Stimulated activated naive CD8-positive, alpha-beta T cell treated with anti-CD3 and anti-CD28 coated beads, Interleukin-15, amount 100 ng/mL, for 72 hours (primary cell): ENCODE measurements around the gene ACTR3.

Source experiments
- ATAC-seq: fragments of 150-1000 bp; cut with Tn5 transposase; 2 replicates; pipeline ENCODE4 v1.10.0; 2021; ENCODE audit warnings: mild to moderate bottlenecking, moderate library complexity
- DNase-seq, 2 donors: peaks; one replicate each; pipeline ENCODE4 v3.0.0; 2021 to 2022
- H3K27ac Mint-ChIP-seq, 2 donors: one replicate each; pipeline ENCODE4 v1.8.0; 2022; ENCODE audit warnings: mild to moderate bottlenecking in 2 of 2, mixed read lengths in 2 of 2, moderate library complexity in 2 of 2
- H3K27me3 Mint-ChIP-seq: one replicate; pipeline ENCODE4 v1.8.0; 2022; ENCODE audit warnings: mixed read lengths
- H3K4me1 Mint-ChIP-seq: one replicate; pipeline ENCODE4 v1.8.0; 2022; ENCODE audit warnings: mild to moderate bottlenecking, mixed read lengths
- H3K4me3 Mint-ChIP-seq, 2 donors: one replicate each; pipeline ENCODE4 v1.8.0; 2022; ENCODE audit warnings: mild to moderate bottlenecking in 2 of 2, mixed read lengths in 2 of 2, moderate library complexity in 1 of 2
- H3K9me3 Mint-ChIP-seq, 2 donors: one replicate each; pipeline ENCODE4 v1.8.0; 2022; ENCODE audit warnings: mixed read lengths in 2 of 2

The ACTR3 gene

DNA sequence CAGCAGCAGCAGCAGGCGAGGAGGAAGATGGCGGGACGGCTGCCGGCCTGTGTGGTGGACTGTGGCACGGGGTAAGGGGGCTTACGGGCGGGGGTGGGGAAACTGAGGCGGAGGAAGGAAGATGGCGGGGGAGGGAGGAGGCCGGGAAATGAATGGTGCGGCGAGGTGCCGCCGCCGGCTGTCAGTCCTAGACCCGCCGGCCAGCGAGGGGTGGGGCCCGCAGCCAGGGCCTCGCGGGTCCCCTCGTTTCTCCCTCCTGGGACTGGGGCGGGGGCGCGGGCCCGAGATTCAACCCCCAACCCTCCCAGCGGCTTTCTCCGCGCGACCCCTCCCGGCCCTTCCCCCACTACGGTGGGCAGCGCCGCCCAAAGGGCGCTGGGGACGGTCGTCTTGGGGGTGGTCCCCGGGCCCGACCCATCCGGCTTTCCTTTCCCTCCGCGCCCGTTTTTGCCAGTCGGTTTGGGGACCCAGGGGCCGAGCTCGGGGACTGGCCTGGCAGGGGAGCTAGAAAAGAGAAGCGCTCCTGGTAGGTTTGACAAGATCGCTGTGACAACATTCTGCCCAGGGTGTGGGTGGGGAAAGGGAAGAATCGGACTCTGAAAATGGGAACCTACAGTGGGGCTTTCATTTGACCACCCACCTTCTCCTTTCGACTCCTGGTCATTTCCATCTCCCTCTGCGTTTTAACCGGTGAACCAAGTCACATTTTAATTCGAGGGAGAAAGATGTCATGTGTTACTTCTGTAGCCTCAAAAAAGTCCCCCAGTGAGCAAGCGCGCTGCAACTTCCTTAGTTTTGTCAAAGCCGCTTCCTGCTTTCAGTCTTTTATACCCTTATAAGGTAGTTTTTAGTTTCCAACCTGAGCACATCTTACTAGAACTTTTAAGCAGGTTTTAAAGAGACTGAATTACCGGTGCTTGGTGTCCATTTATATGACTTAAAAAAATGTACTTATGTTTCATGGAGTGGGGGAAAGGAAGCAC, 655 bp downstream of the ACTR3 start:
- DNase-seq: peak; percentile 71 to 83
- H3K4me1 Mint-ChIP-seq: peaks cover 75% of the 10 kb centered on the region
- peak overlapping the region; percentile 88 to 99 for H3K4me3 Mint-ChIP-seq
- H3K27me3 Mint-ChIP-seq: no peaks in the 10 kb centered on the region
- H3K9me3 Mint-ChIP-seq: no peaks in the 10 kb centered on the region
- H3K27ac Mint-ChIP-seq: peak overlapping the region; percentile 99
- peak; percentile 50 for ATAC-seq

DNA sequence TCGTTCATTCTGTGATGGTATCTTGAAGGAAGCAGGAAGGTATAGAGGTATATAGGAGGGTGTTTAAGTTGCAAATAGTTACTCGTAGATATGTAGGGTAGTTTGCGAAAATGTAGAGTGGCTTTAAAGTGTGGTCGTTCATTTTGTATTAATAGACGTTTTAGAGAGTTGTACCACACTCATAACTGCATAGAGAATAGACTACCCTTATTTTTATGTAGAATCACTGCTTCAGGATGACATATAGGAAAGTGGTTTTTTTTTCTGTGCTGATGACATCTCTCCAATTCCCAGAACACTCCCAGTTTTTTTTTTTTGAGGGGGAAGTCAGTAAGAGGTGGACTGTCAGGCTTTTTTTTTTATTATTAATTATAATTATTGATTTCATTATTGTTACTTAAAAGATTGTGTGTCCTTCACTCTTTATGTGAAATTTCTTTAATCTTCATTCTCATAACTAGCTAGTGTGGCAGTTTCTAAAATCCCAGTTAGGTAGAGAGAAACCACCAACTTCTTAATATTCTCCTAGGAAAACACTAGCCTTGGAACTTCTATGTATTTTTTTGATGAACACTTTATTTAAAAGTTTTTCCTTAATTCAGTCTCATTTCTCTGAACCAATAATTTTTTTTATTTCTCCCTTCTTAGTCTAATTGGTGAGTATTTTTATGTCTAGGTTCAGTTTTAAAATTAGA, 1.5 kb downstream of the ACTR3 start:
- peak overlapping the region; percentile 88 to 99 for H3K4me3 Mint-ChIP-seq
- DNase-seq: no peak
- H3K27ac Mint-ChIP-seq: peak overlapping the region; percentile 99
- no peak for ATAC-seq
- no peaks in the 10 kb centered on the region for H3K9me3 Mint-ChIP-seq
- no peaks in the 10 kb centered on the region for H3K27me3 Mint-ChIP-seq
- peaks cover 75% of the 10 kb centered on the region for H3K4me1 Mint-ChIP-seq

DNA sequence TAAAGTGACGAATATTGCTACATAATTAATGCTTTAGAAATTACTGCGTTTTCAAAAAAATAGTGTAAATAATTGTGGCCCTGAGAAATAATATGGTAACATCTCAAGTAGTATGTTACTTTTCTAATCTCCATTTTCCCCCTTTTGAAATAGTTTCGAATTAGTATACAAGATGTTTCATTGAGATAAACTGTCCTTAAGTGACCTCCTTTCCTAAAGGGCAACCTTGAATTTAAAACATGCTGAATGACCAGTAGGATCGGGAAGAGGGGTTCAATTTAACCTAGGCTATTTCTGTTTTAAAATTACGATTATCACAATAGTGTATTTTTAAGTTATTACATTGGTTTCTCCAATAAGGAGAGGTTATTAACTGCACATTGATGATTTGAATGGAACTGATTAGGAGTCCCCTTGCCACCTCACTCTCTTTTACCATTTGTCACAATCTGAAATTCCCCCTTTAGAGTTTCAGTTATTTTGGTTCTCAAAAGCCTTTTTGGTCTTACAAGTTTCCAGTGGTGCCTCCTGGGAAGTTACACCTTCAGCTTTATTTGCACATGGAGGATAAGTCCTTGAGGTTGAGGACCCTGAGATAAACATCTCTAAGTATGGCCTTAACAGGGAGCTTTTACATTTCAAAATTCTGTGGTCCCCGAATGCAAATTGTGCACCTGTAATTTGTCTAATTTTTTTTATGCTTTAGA, 2.3 kb downstream of the ACTR3 start:
- peak overlapping the region; percentile 79 to 99 for H3K4me3 Mint-ChIP-seq
- no peaks in the 10 kb centered on the region for H3K9me3 Mint-ChIP-seq
- peak overlapping the region; percentile 74 to 94 for H3K27ac Mint-ChIP-seq
- H3K4me1 Mint-ChIP-seq: peaks cover 75% of the 10 kb centered on the region
- ATAC-seq (no peak), DNase-seq (no peak)
- H3K27me3 Mint-ChIP-seq: no peaks in the 10 kb centered on the region

DNA sequence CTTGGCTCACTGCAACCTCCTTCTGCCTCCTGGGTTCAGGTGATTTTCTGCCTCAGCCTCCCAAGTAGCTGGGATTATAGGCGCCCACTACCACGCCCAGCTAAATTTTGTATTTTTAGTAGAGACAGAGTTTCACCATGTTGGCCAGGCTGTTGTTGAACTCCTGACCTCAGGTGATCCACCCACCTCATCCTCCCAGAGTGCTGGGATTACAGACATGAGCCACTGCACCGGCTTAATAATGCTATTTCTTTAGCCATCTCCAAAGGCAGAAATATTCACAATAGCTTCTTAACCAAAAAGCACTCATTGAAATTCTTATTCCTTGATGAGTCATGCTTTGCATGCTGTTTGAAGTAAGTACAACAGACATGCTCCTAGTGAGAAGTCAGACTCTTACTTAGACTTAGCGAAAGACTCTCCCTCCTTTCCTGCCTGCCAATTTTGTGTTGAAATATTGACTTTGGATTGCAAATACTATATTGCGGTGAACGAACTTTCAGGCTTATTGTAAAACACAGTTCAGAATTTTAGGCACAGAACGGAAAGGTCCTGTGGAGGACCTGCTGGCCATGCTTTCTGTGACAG, 4.4 kb downstream of the ACTR3 start:
- Mint-ChIP-seq H3K4me1 (peaks cover 66% of the 10 kb centered on the region), H3K9me3 (no peaks in the 10 kb centered on the region), H3K27me3 (no peaks in the 10 kb centered on the region), H3K4me3 (peak overlapping the region; percentile 79 to 99), H3K27ac (peak overlapping the region; percentile 54 to 72)
- DNase-seq (no peak), ATAC-seq (no peak)

GRCh38 chr2:113895301-113895700, 5.4 kb downstream of the ACTR3 start:
- peak overlapping the region in 1 of 2 donors; percentile 54 for H3K27ac Mint-ChIP-seq
- no peaks in the 10 kb centered on the region for H3K27me3 Mint-ChIP-seq
- H3K4me3 Mint-ChIP-seq: peak overlapping the region; percentile 79 to 99
- H3K4me1 Mint-ChIP-seq: peaks cover 75% of the 10 kb centered on the region
- DNase-seq (no peak), ATAC-seq (no peak)
- H3K9me3 Mint-ChIP-seq: no peaks in the 10 kb centered on the region

DNA sequence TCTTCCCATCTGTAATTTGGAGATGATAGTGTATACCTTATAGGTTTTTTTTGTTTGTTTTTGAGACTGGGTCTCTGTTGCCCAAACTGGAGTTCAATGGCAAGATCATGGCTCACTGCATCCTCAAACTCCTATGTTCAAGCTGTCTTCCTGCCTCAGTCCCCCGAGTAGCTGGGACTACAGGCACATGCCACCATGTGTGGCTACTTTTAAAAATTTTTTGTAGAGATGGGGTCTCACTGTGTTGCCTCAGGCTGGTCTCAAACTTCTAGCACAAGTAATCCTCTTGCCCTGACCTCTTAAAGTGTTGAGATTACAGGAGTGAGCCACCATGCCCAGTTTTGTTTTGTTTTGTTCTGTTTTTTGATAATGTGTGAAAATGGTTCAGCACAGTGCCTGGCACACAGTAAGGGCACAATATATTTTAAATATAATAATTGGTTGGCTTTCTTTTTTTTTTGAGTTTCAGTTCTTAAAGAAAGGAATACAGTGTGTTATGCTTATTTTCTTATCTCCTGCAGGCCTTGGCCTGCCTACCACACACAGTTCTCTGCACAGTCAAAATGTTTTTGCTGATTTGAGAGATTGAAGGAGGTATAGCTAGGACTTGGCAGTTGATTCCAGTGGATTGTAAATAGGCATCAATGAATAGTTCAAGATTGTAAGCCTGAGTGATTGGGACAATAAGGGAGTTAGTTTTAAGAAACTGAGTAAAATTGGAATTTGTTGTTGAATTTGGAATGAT, 6.1 kb downstream of the ACTR3 start:
- peak overlapping the region in 1 of 2 donors; percentile 79 for H3K27ac Mint-ChIP-seq
- DNase-seq (no peak), ATAC-seq (peak; percentile 53)
- H3K27me3 Mint-ChIP-seq: no peaks in the 10 kb centered on the region
- H3K9me3 Mint-ChIP-seq: no peaks in the 10 kb centered on the region
- H3K4me3 Mint-ChIP-seq: peak overlapping the region; percentile 79 to 99
- H3K4me1 Mint-ChIP-seq: peaks cover 82% of the 10 kb centered on the region

GRCh38 chr2:113896791-113897190, 6.9 kb downstream of the ACTR3 start:
- ATAC-seq (no peak), DNase-seq (no peak)
- Mint-ChIP-seq H3K27ac (no peak overlapping the region), H3K9me3 (no peaks in the 10 kb centered on the region), H3K27me3 (no peaks in the 10 kb centered on the region), H3K4me3 (peak overlapping the region in 1 of 2 donors; percentile 99), H3K4me1 (peaks cover 87% of the 10 kb centered on the region)

GRCh38 chr2:113898081-113898480, 8.2 kb downstream of the ACTR3 start:
- H3K27me3 Mint-ChIP-seq: no peaks in the 10 kb centered on the region
- ATAC-seq (no peak), DNase-seq (no peak)
- H3K4me3 Mint-ChIP-seq: peak overlapping the region; percentile 27 to 99
- H3K9me3 Mint-ChIP-seq: no peaks in the 10 kb centered on the region
- H3K27ac Mint-ChIP-seq: no peak overlapping the region
- peaks cover 87% of the 10 kb centered on the region for H3K4me1 Mint-ChIP-seq

DNA sequence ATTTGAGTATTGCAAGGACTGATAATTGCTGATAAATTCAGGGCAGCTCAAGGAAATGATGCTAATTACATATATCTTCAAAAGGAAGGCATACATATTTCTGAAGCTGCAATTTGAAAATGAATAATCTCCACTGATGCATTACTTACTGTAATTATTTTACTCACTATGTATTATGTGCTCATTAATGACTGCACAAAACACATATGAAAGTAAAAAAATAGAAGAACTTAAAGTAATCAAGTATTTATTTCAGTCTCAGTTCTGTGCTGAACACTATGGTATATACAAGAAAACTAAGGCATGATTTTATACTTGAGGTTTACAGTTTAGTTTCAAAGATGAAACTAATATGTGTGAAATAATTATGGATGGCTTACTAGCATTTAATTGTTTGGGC, 9.3 kb downstream of the ACTR3 start:
- DNase-seq: no peak
- H3K9me3 Mint-ChIP-seq: no peaks in the 10 kb centered on the region
- H3K4me3 Mint-ChIP-seq: peak overlapping the region in 1 of 2 donors; percentile 46
- H3K27me3 Mint-ChIP-seq: no peaks in the 10 kb centered on the region
- no peak for ATAC-seq
- H3K27ac Mint-ChIP-seq: no peak overlapping the region
- peaks cover 87% of the 10 kb centered on the region for H3K4me1 Mint-ChIP-seq

GRCh38 chr2:113901943-113902342, 12.1 kb downstream of the ACTR3 start:
- H3K9me3 Mint-ChIP-seq: no peaks in the 10 kb centered on the region
- no peak for ATAC-seq

GRCh38 chr2:113905886-113906285, 16.0 kb downstream of the ACTR3 start:
- Mint-ChIP-seq H3K4me3 (peak overlapping the region; percentile 13 to 26), H3K27ac (no peak overlapping the region), H3K27me3 (no peaks in the 10 kb centered on the region), H3K9me3 (no peaks in the 10 kb centered on the region), H3K4me1 (peaks cover 87% of the 10 kb centered on the region)
- DNase-seq (no peak), ATAC-seq (no peak)

More at GRCh38 chr2:113901943-113902342, 12.1 kb downstream of the ACTR3 start:
- Mint-ChIP-seq H3K27ac (peak overlapping the region in 1 of 2 donors; percentile 70), H3K4me3 (peak overlapping the region; percentile 17 to 60), H3K4me1 (peaks cover 87% of the 10 kb centered on the region), H3K27me3 (no peaks in the 10 kb centered on the region)
- DNase-seq: no peak

GRCh38 chr2:113906647-113907046, 16.8 kb downstream of the ACTR3 start:
- DNase-seq: no peak
- H3K4me1 Mint-ChIP-seq: peaks cover 86% of the 10 kb centered on the region
- no peak for ATAC-seq
- no peaks in the 10 kb centered on the region for H3K27me3 Mint-ChIP-seq
- no peaks in the 10 kb centered on the region for H3K9me3 Mint-ChIP-seq
- peak overlapping the region in 1 of 2 donors; percentile 54 for H3K27ac Mint-ChIP-seq
- H3K4me3 Mint-ChIP-seq: peak overlapping the region in 1 of 2 donors; percentile 44

DNA sequence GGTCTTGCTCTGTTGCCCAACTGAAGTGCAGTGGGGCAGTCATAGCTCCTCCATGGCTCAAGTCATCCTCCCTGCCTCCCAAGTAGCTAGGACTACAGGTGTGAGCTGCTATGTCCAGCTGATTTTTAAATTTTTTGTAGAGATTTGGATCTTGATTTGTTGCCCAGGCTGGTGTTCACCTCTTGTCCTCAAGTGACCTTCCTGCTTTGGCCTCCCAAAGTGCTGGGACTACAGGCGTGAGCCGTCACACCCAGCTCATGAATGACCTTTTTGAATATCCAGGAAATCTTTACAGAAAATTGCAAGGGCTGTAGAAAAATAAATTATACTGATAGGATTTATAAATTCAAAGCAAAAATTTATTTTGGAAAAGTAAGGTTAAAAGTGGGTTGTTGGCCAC, 17.4 kb downstream of the ACTR3 start:
- ATAC-seq (no peak), DNase-seq (no peak)
- no peak overlapping the region for H3K27ac Mint-ChIP-seq
- H3K27me3 Mint-ChIP-seq: no peaks in the 10 kb centered on the region
- H3K9me3 Mint-ChIP-seq: no peaks in the 10 kb centered on the region
- peaks cover 82% of the 10 kb centered on the region for H3K4me1 Mint-ChIP-seq
- H3K4me3 Mint-ChIP-seq: peak overlapping the region in 1 of 2 donors; percentile 16

- Mint-ChIP-seq H3K27ac (peak overlapping the region; percentile 82 to 86), H3K9me3 (no peaks in the 10 kb centered on the region), H3K4me3 (peak overlapping the region; percentile 68 to 74), H3K4me1 (peaks cover 61% of the 10 kb centered on the region), H3K27me3 (no peaks in the 10 kb centered on the region)
- peak; percentile 93 for ATAC-seq
- DNase-seq: peak; percentile 21 to 50
These were observed 20.3 kb downstream of the ACTR3 start for GRCh38 chr2:113910110-113910717.
